Esophagus squamous epithelium (tissue), 4 donors: ENCODE results near the gene ARHGDIB.

ENCODE experiments used
- POLR2A ChIP-seq, 4 donors: fragments of 450-650 bp; IDR thresholded peaks; one replicate each; pipeline ENCODE4 v1.6.1; 2017; ENCODE audit warnings: antibody characterized with exemption in 4 of 4, mild to moderate bottlenecking in 4 of 4, moderate library complexity in 3 of 4
- TF ChIP-seq, protein P1 (sequence below), 6 experiments: fragments of 450-650 bp in 4 of 6; fragments of 200-600 bp in 2 of 6; sonication (generic) in 2 of 6; IDR thresholded peaks; one replicate each; pipeline ENCODE4 v1.5.1; 2016 to 2019; ENCODE audit warnings: antibody characterized with exemption in 6 of 6, mild to moderate bottlenecking in 4 of 6, moderate library complexity in 4 of 6

- TF ChIP-seq, protein P1, sequence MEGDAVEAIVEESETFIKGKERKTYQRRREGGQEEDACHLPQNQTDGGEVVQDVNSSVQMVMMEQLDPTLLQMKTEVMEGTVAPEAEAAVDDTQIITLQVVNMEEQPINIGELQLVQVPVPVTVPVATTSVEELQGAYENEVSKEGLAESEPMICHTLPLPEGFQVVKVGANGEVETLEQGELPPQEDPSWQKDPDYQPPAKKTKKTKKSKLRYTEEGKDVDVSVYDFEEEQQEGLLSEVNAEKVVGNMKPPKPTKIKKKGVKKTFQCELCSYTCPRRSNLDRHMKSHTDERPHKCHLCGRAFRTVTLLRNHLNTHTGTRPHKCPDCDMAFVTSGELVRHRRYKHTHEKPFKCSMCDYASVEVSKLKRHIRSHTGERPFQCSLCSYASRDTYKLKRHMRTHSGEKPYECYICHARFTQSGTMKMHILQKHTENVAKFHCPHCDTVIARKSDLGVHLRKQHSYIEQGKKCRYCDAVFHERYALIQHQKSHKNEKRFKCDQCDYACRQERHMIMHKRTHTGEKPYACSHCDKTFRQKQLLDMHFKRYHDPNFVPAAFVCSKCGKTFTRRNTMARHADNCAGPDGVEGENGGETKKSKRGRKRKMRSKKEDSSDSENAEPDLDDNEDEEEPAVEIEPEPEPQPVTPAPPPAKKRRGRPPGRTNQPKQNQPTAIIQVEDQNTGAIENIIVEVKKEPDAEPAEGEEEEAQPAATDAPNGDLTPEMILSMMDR (IDR thresholded peaks at IDR 0.05), result no peak
- TF ChIP-seq POLR2A (IDR thresholded peaks at IDR 0.05), result no peak
Measured at GRCh38 chr12:15005064-15005463, 43.7 kb upstream of the ARHGDIB start.
